GM23338 (cell line): Measurements from ENCODE around the gene PCSK4. TPM values are rescaled to one million over a fixed set of nuclear protein-coding genes. Genes with fewer than 3 reads are reported as not detected.

Source experiments
- ATAC-seq: fragments of 200-7000 bp; cut with Tn5 transposase; 3 replicates; pipeline ENCODE4 v1.9.1; 2020
- DNase-seq: peaks from one replicate; pipeline ENCODE4 v3.0.0-alpha.2; 2015; ENCODE audit warnings: low spot score
- H2AFZ ChIP-seq: fragments of 200-600 bp; sonication (generic); 2 replicates; pipeline ENCODE4 v1.8.0; 2016; ENCODE audit warnings: antibody characterized with exemption, mild to moderate bottlenecking, moderate library complexity
- H3F3A ChIP-seq: fragments of 200-600 bp; sonication (generic); replicated peaks from 2 replicates; pipeline ENCODE4 v1.8.0; 2017; ENCODE audit warnings: antibody characterized with exemption, mixed run types, low read depth
- H3K27ac ChIP-seq: fragments of 200-600 bp; sonication (generic); 2 replicates; pipeline ENCODE4 v1.6.1; 2016; ENCODE audit warnings: low read depth
- H3K27me3 ChIP-seq: fragments of 200-600 bp; sonication (generic); 2 replicates; pipeline ENCODE4 v1.8.0; 2016; ENCODE audit warnings: mild to moderate bottlenecking, mixed run types, moderate library complexity; ENCODE audit not compliant: insufficient read depth
- H3K36me3 ChIP-seq: fragments of 200-600 bp; sonication (generic); 2 replicates; pipeline ENCODE4 v1.8.0; 2016; ENCODE audit warnings: mild to moderate bottlenecking; ENCODE audit not compliant: insufficient read depth
- H3K4me1 ChIP-seq: fragments of 200-600 bp; sonication (generic); 2 replicates; pipeline ENCODE4 v1.8.0; 2016; ENCODE audit warnings: mild to moderate bottlenecking, moderate library complexity; ENCODE audit not compliant: insufficient read depth
- H3K4me2 ChIP-seq: fragments of 200-600 bp; sonication (generic); 2 replicates; pipeline ENCODE4 v1.7.1; 2017; ENCODE audit warnings: mixed run types
- H3K4me3 ChIP-seq: fragments of 200-600 bp; sonication (generic); 2 replicates; pipeline ENCODE4 v1.6.1; 2016; ENCODE audit warnings: mixed run types
- H3K79me2 ChIP-seq: fragments of 200-600 bp; sonication (generic); replicated peaks from 2 replicates; pipeline ENCODE4 v1.8.0; 2017; ENCODE audit warnings: mild to moderate bottlenecking; ENCODE audit not compliant: insufficient read depth
- H3K9me2 ChIP-seq: fragments of 200-600 bp; sonication (generic); 2 replicates; pipeline ENCODE4 v1.8.0; 2017; ENCODE audit not compliant: insufficient read depth
- H4K20me1 ChIP-seq: fragments of 200-600 bp; sonication (generic); replicated peaks from 2 replicates; pipeline ENCODE4 v1.8.0; 2017; ENCODE audit warnings: mild to moderate bottlenecking; ENCODE audit not compliant: insufficient read depth
- H3K27ac Mint-ChIP-seq: 2 replicates; pipeline ENCODE4 v1.8.0; 2020; ENCODE audit warnings: inconsistent platforms, mild to moderate bottlenecking, moderate library complexity, mixed read lengths
- H3K27me3 Mint-ChIP-seq: 3 replicates; pipeline ENCODE4 v1.8.0; 2022; ENCODE audit warnings: low read depth, mild to moderate bottlenecking, moderate library complexity, mixed read lengths, inconsistent platforms; ENCODE audit not compliant: insufficient read depth, poor library complexity
- H3K36me3 Mint-ChIP-seq: 3 replicates; pipeline ENCODE4 v1.8.0; 2021; ENCODE audit warnings: low read depth, mild to moderate bottlenecking, inconsistent platforms, moderate library complexity, mixed read lengths
- H3K4me1 Mint-ChIP-seq: 3 replicates; pipeline ENCODE4 v1.8.0; 2020; ENCODE audit warnings: mild to moderate bottlenecking, inconsistent platforms, mixed read lengths
- H3K4me3 Mint-ChIP-seq: 3 replicates; pipeline ENCODE4 v1.8.0; 2021; ENCODE audit warnings: moderate library complexity, mild to moderate bottlenecking, inconsistent platforms, mixed read lengths
- H3K9me3 Mint-ChIP-seq: 3 replicates; pipeline ENCODE4 v1.8.0; 2020; ENCODE audit warnings: moderate library complexity, mild to moderate bottlenecking, inconsistent platforms, mixed read lengths
- CREB1 ChIP-seq: fragments of 250-450 bp; sonication (Bioruptor Pico); IDR thresholded peaks from 2 replicates; pipeline ENCODE4 v1.5.0; 2020; ENCODE audit warnings: low read depth, mild to moderate bottlenecking, moderate library complexity
- JUNB ChIP-seq: IDR thresholded peaks from one replicate; pipeline ENCODE4 v1.6.1; 2016; ENCODE audit warnings: antibody characterized with exemption; ENCODE audit not compliant: unreplicated experiment
- REST ChIP-seq: IDR thresholded peaks from one replicate; pipeline ENCODE4 v1.6.1; 2018; ENCODE audit warnings: antibody characterized with exemption; ENCODE audit not compliant: unreplicated experiment
- STAT1 ChIP-seq: IDR thresholded peaks from one replicate; pipeline ENCODE4 v1.6.1; 2016; ENCODE audit warnings: antibody characterized with exemption; ENCODE audit not compliant: unreplicated experiment
- ZNF331 ChIP-seq: fragments of 250-450 bp; sonication (Bioruptor Pico); IDR thresholded peaks from 2 replicates; pipeline ENCODE4 v1.5.0; 2020; ENCODE audit warnings: low read depth, mild to moderate bottlenecking, moderate library complexity
- ZNF462 ChIP-seq: fragments of 250-450 bp; sonication (Bioruptor Pico); IDR thresholded peaks from 2 replicates; pipeline ENCODE4 v1.5.0; 2020; ENCODE audit warnings: mild to moderate bottlenecking, moderate library complexity
- polyA plus RNA-seq: library from polyadenylated mRNA; unstranded; fragments of >200 nt; fragmentation: Nextera tagmentation; extraction: Ambion mirVana; gene quantifications from 2 replicates; pipeline ENCODE4 v1.2.1, GENCODE V29; 2016
- total RNA-seq: library from RNA; depleted of rRNA; stranded (reverse); fragments of >200 nt; shearing (Covaris generic); gene quantifications from 2 replicates; pipeline ENCODE4 v1.2.3, GENCODE V29; 2014

PCSK4 gene
- total and polyA plus RNA-seq, 2 experiments from 2014 or later, result 3.8 to 15.1 TPM

- 0 out of 2 replicates have a peak, but pooled peaks cover 3% of the 10 kb centered on the region for H3K79me2 ChIP-seq
- peaks cover 40% of the 10 kb centered on the region for H3K27me3 Mint-ChIP-seq
- DNase-seq, result peak; percentile 56
- H3K4me3 ChIP-seq, result no peak overlapping the region
- no peaks in the 10 kb centered on the region for H3K9me2 ChIP-seq
- H3K4me2 ChIP-seq, result no peak overlapping the region
- no peak overlapping the region for H3K4me3 Mint-ChIP-seq
- peaks cover 4% of the 10 kb centered on the region for H3K36me3 Mint-ChIP-seq
- no peaks in the 10 kb centered on the region; the same call in 2 of the 3 replicates for H3K9me3 Mint-ChIP-seq
- H3K27me3 ChIP-seq, result peaks cover 18% of the 10 kb centered on the region
- TF ChIP-seq ZNF331, result no peak
- TF ChIP-seq REST, result no peak
- TF ChIP-seq CREB1 (CRISPR knock-in tag), result no peak
- no peak for TF ChIP-seq ZNF462 (CRISPR knock-in tag)
- TF ChIP-seq STAT1, result no peak
- TF ChIP-seq JUNB, result no peak
- H3K4me1 ChIP-seq, result peaks cover 22% of the 10 kb centered on the region; the same call in 1 of the 2 replicates
- no peak for ATAC-seq
- peaks cover 33% of the 10 kb centered on the region for H3K4me1 Mint-ChIP-seq
- H2AFZ ChIP-seq, result no peak overlapping the region
- H3K27ac Mint-ChIP-seq, result no peak overlapping the region
- peaks cover 24% of the 10 kb centered on the region for H3F3A ChIP-seq
- peaks cover under 1% of the 10 kb centered on the region; the same call in 1 of the 2 replicates for H4K20me1 ChIP-seq
- H3K27ac ChIP-seq, result no peak overlapping the region
- H3K36me3 ChIP-seq, result no peaks in the 10 kb centered on the region
Measured at GRCh38 chr19:1453525-1454364, 36.4 kb downstream of the PCSK4 start.
